ENCODE results near the gene SLC24A4. TPM values are rescaled to one million over a fixed set of nuclear protein-coding genes. Genes with fewer than 3 reads are reported as not detected.

The SLC24A4 gene
- total RNA-seq, 4 donors from 2014 or later = 0.75 to 1.9 (median 1.4) TPM

DNA sequence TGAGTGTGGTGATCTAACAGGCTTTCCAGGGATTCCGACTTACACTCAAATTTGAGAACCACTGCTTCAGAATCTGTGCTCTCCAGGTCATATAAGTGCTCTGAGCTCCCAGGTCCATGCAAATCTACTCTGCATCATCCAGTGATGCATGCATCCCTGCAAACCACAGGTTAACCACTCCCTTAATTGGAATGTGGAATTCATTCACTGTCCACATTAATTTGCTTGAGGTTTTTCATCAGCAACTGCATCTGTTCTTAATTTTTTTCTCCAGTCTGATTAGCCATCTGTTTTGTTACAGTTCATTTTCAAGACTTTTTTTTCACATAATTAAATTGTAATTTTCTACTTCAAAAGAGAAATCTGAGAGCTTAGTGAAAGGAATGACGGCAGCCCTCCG lies 147.2 kb downstream of the SLC24A4 start:
- no peak for TF ChIP-seq CTCF (IDR thresholded peaks at IDR 0.05; ENCODE audit: low read depth)

GRCh38 chr14:92470811-92471210 lies 147.8 kb downstream of the SLC24A4 start:
- no peak for TF ChIP-seq CTCF (IDR thresholded peaks at IDR 0.05; ENCODE audit: low read depth)

GRCh38 chr14:92471919-92472318 lies 149.0 kb downstream of the SLC24A4 start:
- TF ChIP-seq CTCF (IDR thresholded peaks at IDR 0.05; ENCODE audit: low read depth) = no peak

DNA sequence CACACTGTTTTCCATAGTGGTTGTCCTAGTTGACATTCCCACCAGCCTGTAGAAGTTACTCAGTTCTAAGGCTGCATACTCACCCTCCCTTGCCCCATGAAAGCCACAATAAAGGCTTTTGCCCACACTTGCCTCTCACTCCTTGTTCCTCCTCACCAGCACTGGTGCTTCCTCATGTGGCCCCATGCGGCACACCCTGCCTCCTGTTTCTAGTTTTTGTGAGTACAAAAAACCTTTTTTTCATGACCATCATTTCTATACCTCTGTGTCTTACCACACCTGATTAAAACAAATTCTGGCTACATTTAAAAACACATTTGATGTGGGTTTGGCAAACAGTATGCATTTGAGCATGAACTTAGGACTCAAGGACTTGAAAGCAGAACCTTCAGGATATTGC lies 149.9 kb downstream of the SLC24A4 start:
- TF ChIP-seq CTCF (IDR thresholded peaks at IDR 0.05; ENCODE audit: low read depth) = no peak

DNA sequence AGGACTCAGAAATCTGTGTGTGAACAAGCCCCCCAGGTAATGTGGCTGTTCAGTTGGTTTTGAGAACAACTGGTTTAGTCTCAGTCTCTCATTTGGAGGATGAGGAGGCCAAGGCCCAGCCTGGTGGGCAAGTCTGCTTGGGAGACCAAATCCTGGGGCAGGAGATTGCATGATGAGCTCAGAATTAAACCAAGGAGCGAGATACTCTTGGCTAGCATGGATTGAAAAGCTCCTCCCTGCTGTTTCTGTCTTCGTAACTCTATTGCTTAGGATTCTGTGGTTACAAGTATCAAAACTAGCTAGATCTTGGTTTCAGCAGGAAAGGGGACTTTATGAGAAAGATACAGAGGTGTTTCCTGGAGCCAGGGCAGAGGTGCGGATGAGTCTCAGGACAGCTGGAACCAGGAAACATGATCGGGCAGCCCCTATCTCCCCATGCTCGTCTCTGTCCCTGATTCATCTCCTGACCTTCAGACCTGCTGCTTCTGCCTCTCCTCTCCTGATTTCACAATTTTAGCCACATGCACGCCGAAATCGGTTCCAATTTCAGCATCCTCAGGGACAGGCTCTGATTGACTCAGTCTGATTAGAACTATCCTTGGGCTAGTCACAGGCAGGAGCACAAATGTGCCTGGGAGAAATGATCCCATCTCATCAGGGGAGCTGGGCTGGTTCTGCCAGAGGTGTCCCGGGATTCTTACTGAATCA lies 150.4 kb downstream of the SLC24A4 start:
- TF ChIP-seq CTCF (IDR thresholded peaks at IDR 0.05; ENCODE audit: low read depth) = no peak

GRCh38 chr14:92473969-92474535 lies 151.1 kb downstream of the SLC24A4 start:
- no peak for TF ChIP-seq CTCF (IDR thresholded peaks at IDR 0.05; ENCODE audit: low read depth)

DNA sequence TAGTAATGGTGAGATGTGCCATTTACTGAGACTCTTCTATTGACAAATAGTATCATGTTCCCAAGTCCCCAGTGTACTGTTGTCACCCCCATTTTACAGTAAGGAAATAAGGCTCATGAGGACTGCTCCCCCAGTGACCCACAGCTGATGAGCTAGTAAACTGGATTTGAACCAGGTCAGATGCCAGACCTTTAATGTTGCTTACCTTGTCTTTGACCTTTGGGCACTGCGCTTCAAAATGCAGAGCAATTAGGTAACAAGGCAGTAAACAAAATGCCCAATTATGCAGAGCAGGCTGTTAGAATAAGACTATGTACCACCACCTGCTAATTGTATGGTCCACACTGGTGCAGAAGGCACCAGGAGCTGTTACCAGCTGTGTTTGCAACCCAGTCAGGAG lies 152.1 kb downstream of the SLC24A4 start:
- TF ChIP-seq CTCF (IDR thresholded peaks at IDR 0.05; ENCODE audit: low read depth) = no peak
